Osteocyte (in vitro differentiated cells): ENCODE results near the gene PAX5. TPM values are rescaled to one million over a fixed set of nuclear protein-coding genes. Genes with fewer than 3 reads are reported as not detected.

Experiments used
- DNase-seq: peaks from one replicate; pipeline ENCODE4 v3.0.0; 2021; ENCODE audit warnings: mixed read lengths; ENCODE audit not compliant: unreplicated experiment; ENCODE audit errors: extremely low spot score
- H3K27ac Mint-ChIP-seq: one replicate; pipeline ENCODE4 v1.8.0; 2021; ENCODE audit warnings: mild to moderate bottlenecking, mixed read lengths; ENCODE audit not compliant: unreplicated experiment
- H3K27me3 Mint-ChIP-seq: one replicate; pipeline ENCODE4 v1.8.0; 2021; ENCODE audit warnings: mixed read lengths; ENCODE audit not compliant: unreplicated experiment
- H3K36me3 Mint-ChIP-seq: one replicate; pipeline ENCODE4 v1.8.0; 2021; ENCODE audit warnings: mixed read lengths; ENCODE audit not compliant: unreplicated experiment
- H3K4me1 Mint-ChIP-seq: one replicate; pipeline ENCODE4 v1.8.0; 2021; ENCODE audit warnings: mixed read lengths; ENCODE audit not compliant: unreplicated experiment
- H3K4me3 Mint-ChIP-seq: one replicate; pipeline ENCODE4 v1.8.0; 2021; ENCODE audit warnings: mild to moderate bottlenecking, moderate library complexity, mixed read lengths; ENCODE audit not compliant: unreplicated experiment
- H3K9me3 Mint-ChIP-seq: one replicate; pipeline ENCODE4 v1.8.0; 2021; ENCODE audit warnings: mixed read lengths; ENCODE audit not compliant: unreplicated experiment
- CTCF ChIP-seq: fragments of 200-600 bp; sonication (generic); IDR thresholded peaks from 2 replicates; pipeline ENCODE4 v1.5.0; 2021; ENCODE audit warnings: antibody characterized with exemption, mild to moderate bottlenecking, moderate library complexity
- microRNA-seq: library from miRNA; unstranded; fragments of <30 nt; microRNA quantifications from one replicate; pipeline ENCODE4 v1.1.0, GENCODE V29; 2020; ENCODE audit not compliant: unreplicated experiment
- total RNA-seq: library from RNA; stranded (reverse); gene quantifications from 2 replicates; pipeline ENCODE4 v1.2.1, GENCODE V29; 2021

Gene PAX5
- total RNA-seq, 1 donor from 2014 or later: not detected

DNA sequence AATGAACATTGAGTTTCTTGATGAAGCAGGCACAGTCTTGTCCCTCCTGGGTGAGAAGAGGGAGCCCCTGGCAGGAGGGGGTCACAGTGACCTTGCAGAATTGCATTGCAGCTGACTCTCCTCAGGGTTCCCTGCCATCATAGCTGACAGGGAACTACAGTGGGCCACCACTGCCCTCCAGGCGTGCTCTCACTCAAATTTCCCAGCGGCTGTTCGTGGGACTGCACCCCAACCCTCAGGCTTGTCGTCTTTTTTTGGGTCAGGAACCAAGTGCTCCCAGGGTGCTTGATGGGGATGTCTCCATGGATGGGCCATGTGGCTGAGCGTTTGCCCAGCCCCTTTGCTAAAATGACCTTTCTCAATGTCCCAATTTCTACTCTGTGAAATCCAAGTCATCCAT is 245.5 kb downstream of the PAX5 start:
- DNase-seq: no peak
- Mint-ChIP-seq H3K9me3 (peaks cover 6% of the 10 kb centered on the region), H3K4me1 (no peaks in the 10 kb centered on the region), H3K27ac (no peak overlapping the region), H3K4me3 (no peak overlapping the region), H3K27me3 (peaks cover 20% of the 10 kb centered on the region), H3K36me3 (no peaks in the 10 kb centered on the region)
- TF ChIP-seq CTCF: peak; percentile 18

GRCh38 chr9:36787709-36788108 is 246.4 kb downstream of the PAX5 start:
- no peak for DNase-seq
- Mint-ChIP-seq H3K27ac (no peak overlapping the region), H3K27me3 (peaks cover 23% of the 10 kb centered on the region), H3K4me1 (no peaks in the 10 kb centered on the region), H3K4me3 (no peak overlapping the region), H3K36me3 (no peaks in the 10 kb centered on the region), H3K9me3 (no peaks in the 10 kb centered on the region)
- TF ChIP-seq CTCF: no peak

Small RNAs within 50 kb of the gene (microRNA-seq; reads per million reads assigned to microRNA genes)
- gene MIR4475: not detected
- not detected for gene MIR4476
- gene MIR4540: not detected

Other genes starting within 250 kb of the PAX5 start
- gene ZCCHC7, start 86.3 kb upstream of the PAX5 start, total RNA-seq: 22.8 and 27.1 TPM in 2 replicates